Body of pancreas (tissue), 4 donors: ENCODE data around the gene SEPTIN5. TPM values are rescaled to one million over a fixed set of nuclear protein-coding genes. Genes with fewer than 3 reads are reported as not detected.

Experiments
- ATAC-seq: fragments of 150-250 bp; one replicate; pipeline ENCODE4 v1.9.1; 2016
- DNase-seq, 4 donors: peaks; one replicate each; pipeline ENCODE4 v3.0.0-alpha.2; 2019
- H3K27ac ChIP-seq, 4 donors: fragments of 200-600 bp; sonication (generic); 1 replicate in 3 of 4; 2 replicates in 1 of 4; pipeline versions ENCODE4 v1.5.1 to v1.6.1; 2016 to 2019; ENCODE audit warnings: mild to moderate bottlenecking in 1 of 4, mixed read lengths in 1 of 4, moderate library complexity in 1 of 4
- H3K27me3 ChIP-seq, 2 donors: fragments of 200-600 bp; sonication (generic); one replicate each; pipeline ENCODE4 v1.6.0; 2016; ENCODE audit warnings: mild to moderate bottlenecking in 1 of 2
- H3K36me3 ChIP-seq, 2 donors: fragments of 200-600 bp; sonication (generic); replicated peaks in 1 of 2; 2 replicates each; pipeline ENCODE4 v1.5.1; 2016; ENCODE audit warnings: low read depth in 2 of 2; ENCODE audit not compliant: insufficient read depth in 1 of 2
- H3K4me1 ChIP-seq: fragments of 200-600 bp; sonication (generic); one replicate; pipeline ENCODE4 v1.6.0; 2016
- H3K4me3 ChIP-seq, 2 donors: fragments of 200-600 bp; sonication (generic); 1 replicate in 1 of 2; 2 replicates in 1 of 2; pipeline ENCODE4 v1.5.1; 2016 to 2019
- H3K9me3 ChIP-seq, 3 donors: fragments of 200-600 bp; sonication (generic); 1 replicate in 2 of 3; 2 replicates in 1 of 3; pipeline ENCODE4 v1.5.1; 2016
- POLR2A ChIP-seq, 3 donors: fragments of 450-650 bp; IDR thresholded peaks; one replicate each; pipeline ENCODE4 v1.6.1; 2016; ENCODE audit warnings: antibody characterized with exemption in 3 of 3, mild to moderate bottlenecking in 2 of 3
- WGBS, 2 donors: methylation state at CpG; one replicate each; pipeline ENCODE4 v1.1.5; 2017; 5-methylcytosine and 5-hydroxymethylcytosine counted together
- intact Hi-C: fragments of 100-400 bp; cut with DNase I; formaldehyde crosslinking; loops from one replicate; pipeline ENCODE4 v1.15.1; 2023
- total RNA-seq, 2 donors: library from RNA; depleted of rRNA; stranded (reverse); fragments of >200 nt; gene quantifications; one replicate each; pipeline ENCODE4 v1.1.0, GENCODE V29; 2016
- TF ChIP-seq, protein P1 (sequence below), 7 experiments: fragments of 450-650 bp in 4 of 7; fragments of 200-600 bp in 3 of 7; sonication (generic) in 3 of 7; IDR thresholded peaks; one replicate each; pipeline ENCODE4 v1.5.1; 2016 to 2019; ENCODE audit warnings: antibody characterized with exemption in 7 of 7

Gene SEPTIN5
- total RNA-seq, 2 donors from 2014 or later, result 15.0 to 15.2 TPM

- no peak overlapping the region for H3K27ac ChIP-seq
- DNase-seq, result no peak
- TF ChIP-seq POLR2A (IDR thresholded peaks at IDR 0.05), result no peak
- TF ChIP-seq, protein P1, sequence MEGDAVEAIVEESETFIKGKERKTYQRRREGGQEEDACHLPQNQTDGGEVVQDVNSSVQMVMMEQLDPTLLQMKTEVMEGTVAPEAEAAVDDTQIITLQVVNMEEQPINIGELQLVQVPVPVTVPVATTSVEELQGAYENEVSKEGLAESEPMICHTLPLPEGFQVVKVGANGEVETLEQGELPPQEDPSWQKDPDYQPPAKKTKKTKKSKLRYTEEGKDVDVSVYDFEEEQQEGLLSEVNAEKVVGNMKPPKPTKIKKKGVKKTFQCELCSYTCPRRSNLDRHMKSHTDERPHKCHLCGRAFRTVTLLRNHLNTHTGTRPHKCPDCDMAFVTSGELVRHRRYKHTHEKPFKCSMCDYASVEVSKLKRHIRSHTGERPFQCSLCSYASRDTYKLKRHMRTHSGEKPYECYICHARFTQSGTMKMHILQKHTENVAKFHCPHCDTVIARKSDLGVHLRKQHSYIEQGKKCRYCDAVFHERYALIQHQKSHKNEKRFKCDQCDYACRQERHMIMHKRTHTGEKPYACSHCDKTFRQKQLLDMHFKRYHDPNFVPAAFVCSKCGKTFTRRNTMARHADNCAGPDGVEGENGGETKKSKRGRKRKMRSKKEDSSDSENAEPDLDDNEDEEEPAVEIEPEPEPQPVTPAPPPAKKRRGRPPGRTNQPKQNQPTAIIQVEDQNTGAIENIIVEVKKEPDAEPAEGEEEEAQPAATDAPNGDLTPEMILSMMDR (IDR thresholded peaks at IDR 0.05), result no peak
- WGBS, 2 donors, result 85% methylated on average over 7 of the region's 7 CpGs; no CpG with 5 or more reads in 1 of the 2 donors
- no peaks in the 10 kb centered on the region for H3K4me1 ChIP-seq
- H3K9me3 ChIP-seq, result no peaks in the 10 kb centered on the region
- intact Hi-C loops, result no loop called here
- no peaks in the 10 kb centered on the region for H3K36me3 ChIP-seq
- H3K27me3 ChIP-seq, result no peaks in the 10 kb centered on the region
- H3K4me3 ChIP-seq, result no peak overlapping the region
- no peak for ATAC-seq
These were observed 25.7 kb downstream of the SEPTIN5 start for GRCh38 chr22:19739911-19740449.

- DNase-seq (no peak), ATAC-seq (no peak)
- 80 to 84% methylated on average over 7 to 15 of the region's 15 CpGs for WGBS, 2 donors
- Histone ChIP-seq H3K27ac (no peak overlapping the region), H3K9me3 (no peaks in the 10 kb centered on the region), H3K4me3 (no peak overlapping the region), H3K4me1 (no peaks in the 10 kb centered on the region), H3K36me3 (no peaks in the 10 kb centered on the region), H3K27me3 (no peaks in the 10 kb centered on the region)
- TF ChIP-seq, protein P1 (IDR thresholded peaks at IDR 0.05), result no peak
- no peak for TF ChIP-seq POLR2A (IDR thresholded peaks at IDR 0.05)
- intact Hi-C loops, result no loop called here
These were observed 26.3 kb downstream of the SEPTIN5 start for GRCh38 chr22:19740586-19740985.

GRCh38 chr22:19741053-19741452 is 26.8 kb downstream of the SEPTIN5 start:
- no peak for DNase-seq
- H3K36me3 ChIP-seq, result no peaks in the 10 kb centered on the region
- no peak overlapping the region for H3K27ac ChIP-seq
- no peaks in the 10 kb centered on the region for H3K27me3 ChIP-seq
- intact Hi-C loops, result no loop called here
- TF ChIP-seq, protein P1 (IDR thresholded peaks at IDR 0.05), result no peak
- no peak for TF ChIP-seq POLR2A (IDR thresholded peaks at IDR 0.05)
- no peaks in the 10 kb centered on the region for H3K4me1 ChIP-seq
- WGBS, 2 donors, result 90 to 95% methylated on average over 2 to 7 of the region's 7 CpGs
- ATAC-seq, result no peak
- H3K9me3 ChIP-seq, result no peaks in the 10 kb centered on the region
- H3K4me3 ChIP-seq, result no peak overlapping the region

GRCh38 chr22:19742160-19743066 is 28.1 kb downstream of the SEPTIN5 start:
- 79 to 80% methylated on average over 8 to 21 of the region's 21 CpGs for WGBS, 2 donors
- Histone ChIP-seq H3K4me3 (no peak overlapping the region), H3K9me3 (no peaks in the 10 kb centered on the region), H3K4me1 (no peaks in the 10 kb centered on the region), H3K27ac (no peak overlapping the region), H3K27me3 (no peaks in the 10 kb centered on the region), H3K36me3 (no peaks in the 10 kb centered on the region)
- TF ChIP-seq POLR2A (IDR thresholded peaks at IDR 0.05), result no peak
- TF ChIP-seq, protein P1 (IDR thresholded peaks at IDR 0.05), result no peak
- no peak for DNase-seq
- intact Hi-C loops, result no loop called here
- ATAC-seq, result no peak
